ENCODE data around the gene SYNE2.

The SYNE2 gene

GRCh38 chr14:63877550-63877939, 24.7 kb downstream of the SYNE2 start:
- DNase-seq: no peak

DNA sequence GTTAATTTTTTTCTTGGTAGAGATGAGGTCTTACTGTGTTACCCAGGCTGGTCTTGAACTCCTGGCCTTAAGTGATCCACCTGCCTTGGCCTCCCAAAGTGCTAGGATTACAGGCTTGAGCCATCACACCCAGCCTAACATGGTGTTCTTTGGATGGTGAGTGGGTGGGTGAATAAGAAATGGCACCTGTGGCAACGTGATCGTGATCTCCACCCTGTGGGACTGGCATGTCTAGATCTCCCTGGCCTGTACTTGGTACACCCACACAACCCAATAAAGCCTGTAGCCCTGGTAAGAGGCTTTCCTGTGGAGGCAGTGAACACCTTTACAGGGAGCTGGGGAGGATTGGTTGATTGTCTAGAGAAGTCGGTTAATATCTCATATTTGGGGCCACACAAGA, 25.2 kb downstream of the SYNE2 start:
- DNase-seq: no peak

DNA sequence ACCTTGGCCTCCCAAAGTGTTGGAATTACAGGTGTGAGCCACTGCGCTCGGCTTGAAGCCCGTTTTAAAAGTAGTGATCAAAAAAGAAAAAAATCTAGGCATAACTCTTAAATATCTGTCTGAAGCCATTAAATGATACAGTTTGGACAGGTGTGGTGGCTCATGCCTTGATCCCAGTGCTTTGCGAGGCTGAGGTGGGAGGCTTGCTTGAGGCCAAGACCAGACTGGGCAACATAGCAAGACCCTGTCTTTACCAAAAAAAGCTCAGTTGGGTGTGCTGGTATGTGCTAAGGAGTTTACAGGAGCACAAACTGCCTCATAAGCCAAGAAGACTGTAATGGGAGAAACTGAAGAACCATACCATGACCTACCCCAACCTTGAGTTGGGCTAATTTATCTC, 26.0 kb downstream of the SYNE2 start:
- no peak for DNase-seq

- DNase-seq: no peak
Measured at GRCh38 chr14:63881926-63882325, 29.1 kb downstream of the SYNE2 start.

DNA sequence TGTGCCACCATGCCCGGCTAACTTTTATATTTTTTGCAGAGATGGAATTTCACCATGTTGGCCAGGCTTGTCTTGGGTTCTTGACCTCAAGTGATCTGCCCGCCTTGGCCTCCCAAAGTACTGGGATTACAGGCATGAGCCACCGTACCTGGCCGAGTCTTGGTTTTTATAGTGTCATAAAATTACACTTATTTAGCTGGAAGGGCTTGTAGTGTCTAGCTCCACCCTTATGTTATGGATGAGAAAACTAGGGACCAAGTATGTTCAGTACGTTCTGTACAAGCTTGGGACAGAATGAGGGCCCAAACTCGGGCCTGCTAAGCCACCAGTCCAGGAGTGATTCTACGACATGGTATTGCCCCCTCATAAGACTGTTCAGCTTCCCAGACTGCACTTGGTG, 35.1 kb downstream of the SYNE2 start:
- DNase-seq: no peak

GRCh38 chr14:63890553-63890952, 37.7 kb downstream of the SYNE2 start:
- no peak for DNase-seq

DNA sequence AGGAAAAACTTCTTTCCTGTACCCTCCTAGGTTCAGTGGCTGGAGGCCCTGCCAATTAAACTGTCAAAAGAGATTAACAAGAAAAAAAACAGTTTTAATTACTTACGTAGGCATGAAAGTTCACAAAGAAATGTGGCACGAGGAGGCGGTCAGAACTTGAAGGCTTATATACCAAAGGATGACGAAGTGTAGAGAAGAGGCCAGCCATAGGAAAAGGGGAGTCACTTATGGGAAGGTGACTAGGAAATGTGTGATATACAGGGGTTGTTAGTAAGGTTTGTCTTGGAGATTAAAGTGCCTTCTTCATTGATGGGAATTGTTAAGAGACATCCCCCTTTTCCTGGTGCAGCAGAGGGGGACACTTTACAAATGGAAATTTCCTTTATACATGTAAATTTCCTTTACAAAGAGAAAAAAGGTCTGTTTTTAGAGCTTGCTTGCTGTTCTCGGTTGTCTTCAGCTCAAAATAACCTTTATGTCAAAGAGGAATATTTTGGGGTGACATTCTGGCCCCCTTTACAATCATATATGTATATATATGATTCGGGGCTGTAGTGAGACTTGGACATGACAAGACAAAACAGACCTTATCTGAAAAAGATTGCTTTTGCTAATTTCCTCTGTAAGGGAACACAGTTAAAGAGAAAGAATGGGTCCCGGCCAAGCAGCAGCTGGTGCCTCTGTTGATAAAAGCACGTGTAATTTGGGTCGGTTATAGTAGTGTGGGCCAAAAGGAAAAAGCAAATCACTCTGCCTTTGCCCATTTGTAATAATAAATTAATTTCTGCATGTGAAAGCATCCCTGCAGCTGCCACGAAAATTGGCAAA, 38.6 kb downstream of the SYNE2 start:
- no peak for DNase-seq

- DNase-seq: no peak
Measured at GRCh38 chr14:63892265-63892664, 39.5 kb downstream of the SYNE2 start.

DNA sequence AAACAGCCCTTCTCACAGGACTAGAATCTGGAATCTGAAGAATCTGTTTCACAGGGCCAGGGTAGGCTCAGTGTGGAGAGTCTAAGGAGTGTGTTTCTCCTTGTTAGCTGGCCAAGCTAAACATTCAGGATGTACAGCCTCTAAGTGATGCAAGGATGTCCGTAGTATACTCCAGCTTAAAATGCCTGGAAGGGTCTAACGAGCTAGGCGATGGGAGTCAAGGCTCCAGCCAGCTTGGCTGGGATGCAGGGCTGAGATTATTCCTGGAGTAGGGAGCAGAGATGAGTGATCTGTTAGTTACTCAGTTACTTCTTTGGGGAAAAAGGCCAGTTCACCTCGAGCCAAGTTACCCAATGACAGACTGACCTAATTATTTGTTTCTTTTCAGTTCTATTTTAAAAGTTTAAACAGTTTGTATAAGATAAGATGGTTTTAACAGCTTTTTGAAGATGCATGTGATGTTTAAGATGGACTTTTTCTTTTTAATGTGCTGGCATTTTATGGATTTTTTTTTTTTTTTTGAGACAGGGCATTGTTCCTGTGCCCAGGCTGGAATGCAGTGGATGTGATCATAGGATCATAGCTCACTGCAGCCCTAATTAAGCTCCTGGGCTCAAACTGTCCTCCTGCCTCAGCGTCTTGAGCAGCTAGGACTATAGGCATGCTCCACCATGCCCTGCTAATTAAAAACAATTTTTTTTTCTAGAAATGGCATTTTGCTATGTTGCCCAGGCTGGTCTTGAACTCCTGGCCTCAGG, 41.1 kb downstream of the SYNE2 start:
- DNase-seq: peak; percentile 30

DNA sequence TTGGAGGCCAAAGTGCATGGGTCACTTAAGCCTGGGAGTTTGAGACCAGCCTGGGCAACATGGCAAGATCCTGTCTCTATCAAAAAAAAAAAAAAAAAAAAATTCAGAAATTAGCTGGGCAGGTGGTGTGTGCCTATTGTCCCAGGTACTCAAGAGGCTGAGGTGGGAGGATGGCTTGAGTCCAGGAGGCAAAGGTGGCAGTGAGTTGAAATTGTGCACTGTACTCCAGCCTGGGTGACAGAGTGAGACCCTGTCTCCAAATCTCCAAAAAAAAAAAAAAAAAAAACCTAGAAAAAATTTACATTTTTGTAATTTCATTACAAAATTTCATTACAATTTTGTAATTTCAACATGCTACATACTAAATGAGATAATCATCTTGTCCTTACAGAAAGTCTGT, 42.7 kb downstream of the SYNE2 start:
- no peak for DNase-seq

- no peak for DNase-seq
Measured at GRCh38 chr14:63896278-63896720, 43.5 kb downstream of the SYNE2 start.

GRCh38 chr14:63897721-63898163, 44.9 kb downstream of the SYNE2 start:
- no peak for DNase-seq

DNA sequence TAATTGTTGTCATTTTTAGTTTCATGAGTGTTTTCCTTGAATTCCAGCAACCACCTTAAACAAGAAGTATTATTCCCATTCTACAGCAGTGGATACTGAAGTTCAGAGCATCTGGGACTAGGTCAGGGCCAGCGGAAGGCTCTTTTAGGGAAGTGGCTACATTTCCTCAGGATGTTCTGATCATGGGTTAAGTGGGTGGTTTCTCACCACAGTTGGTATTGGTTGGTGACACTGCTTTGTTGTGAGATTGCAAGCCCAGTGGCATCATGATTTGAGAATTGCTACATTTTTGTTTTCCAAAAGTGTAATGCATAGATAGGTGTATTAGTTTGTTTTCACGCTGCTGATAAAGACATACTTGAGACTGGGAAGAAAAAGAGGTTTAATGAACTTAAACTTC, 47.1 kb downstream of the SYNE2 start:
- no peak for DNase-seq

GRCh38 chr14:63901434-63902085, 48.8 kb downstream of the SYNE2 start:
- no peak for DNase-seq

DNA sequence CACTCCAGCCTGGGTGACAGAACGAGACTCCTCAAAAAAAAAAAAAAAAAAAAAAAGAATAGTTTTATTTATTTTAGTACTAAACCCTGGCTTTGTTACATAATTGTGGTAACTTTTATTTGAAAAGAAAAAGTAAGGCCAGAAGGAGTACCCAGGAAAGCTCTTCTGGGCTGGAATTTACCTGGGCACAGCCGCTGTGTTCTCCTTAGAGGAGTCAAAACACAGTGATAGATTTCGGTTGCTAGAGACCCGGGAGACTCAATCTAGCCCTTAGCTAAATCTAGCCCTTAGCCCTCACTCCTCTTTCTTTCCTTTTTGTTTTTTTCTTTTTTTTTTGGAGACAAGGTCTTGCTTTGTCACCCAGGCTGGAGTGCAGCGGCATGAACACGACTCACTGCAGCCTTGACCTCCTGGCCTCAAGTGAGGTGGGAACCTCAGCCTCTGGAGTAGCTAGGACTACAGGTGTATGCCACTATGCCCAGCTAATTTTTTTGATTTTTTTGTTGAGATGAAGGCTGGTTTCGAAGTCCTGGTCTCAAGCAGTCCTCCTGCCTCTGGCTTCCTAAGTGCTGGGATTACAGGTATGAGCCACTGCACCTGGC, 49.7 kb downstream of the SYNE2 start:
- no peak for DNase-seq

DNA sequence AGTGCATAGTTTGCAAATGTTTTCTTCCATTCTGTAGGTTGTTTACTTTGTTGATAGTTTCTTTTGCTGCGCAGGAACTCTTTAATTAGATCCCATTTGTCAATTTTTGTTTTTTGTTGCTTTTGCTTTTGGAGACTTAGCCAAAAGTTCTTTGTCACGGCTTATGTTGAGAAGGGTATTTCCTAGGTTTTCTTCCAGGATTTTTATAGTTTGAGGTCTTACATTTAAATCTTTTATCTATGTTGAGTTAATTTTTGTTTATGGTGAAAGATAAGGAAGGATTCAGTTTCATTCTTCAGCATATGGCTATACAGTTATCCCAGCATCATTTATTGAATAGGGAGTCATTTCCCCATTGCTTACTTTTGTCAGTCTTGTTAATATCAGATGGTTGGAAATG, 51.9 kb downstream of the SYNE2 start:
- DNase-seq: no peak

DNA sequence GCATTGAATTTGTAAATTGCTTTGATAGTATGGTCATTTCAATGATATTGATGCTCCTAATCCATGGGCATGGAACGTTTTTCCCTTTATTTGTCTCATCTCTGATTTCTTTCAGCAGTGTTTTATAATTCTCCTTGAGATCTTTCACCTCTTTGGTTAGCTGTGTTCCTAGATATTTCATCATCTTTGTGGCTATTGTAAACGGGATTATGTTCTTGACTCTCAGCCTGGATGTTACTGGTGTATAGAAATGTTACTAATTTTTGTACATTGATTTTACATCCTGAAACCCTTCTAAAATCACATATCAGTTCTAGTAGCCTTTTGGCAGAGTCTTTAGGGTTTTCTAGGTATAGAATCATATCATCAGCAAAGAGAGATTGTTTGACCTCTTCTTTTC, 52.6 kb downstream of the SYNE2 start:
- no peak for DNase-seq

DNA sequence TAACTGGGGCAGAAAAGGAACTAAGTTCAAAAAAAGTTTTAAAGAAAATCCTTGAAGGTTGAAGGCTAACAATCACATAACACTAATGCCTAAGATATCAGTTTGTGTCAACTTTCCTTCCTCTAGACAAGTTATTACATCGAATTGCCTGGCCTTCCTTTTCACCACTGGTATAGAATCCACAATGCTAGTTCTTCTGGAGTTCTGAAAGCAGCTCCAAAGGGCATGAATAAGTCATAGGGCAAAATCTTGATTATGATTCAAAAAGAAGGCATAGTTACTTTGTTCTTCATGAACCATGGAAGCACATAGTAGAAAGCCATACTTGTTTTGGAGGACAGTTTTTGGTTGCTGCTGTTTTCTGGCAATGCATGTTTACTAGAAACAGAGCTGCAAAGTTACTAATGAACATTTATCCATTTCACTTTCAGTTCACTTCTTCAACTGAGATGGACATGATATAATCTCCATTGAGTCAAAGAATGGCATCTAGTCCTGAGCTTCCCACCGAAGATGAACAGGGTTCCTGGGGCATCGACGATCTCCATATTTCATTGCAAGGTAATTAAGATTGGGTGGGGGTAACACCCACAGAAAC, 56.0 kb downstream of the SYNE2 start:
- DNase-seq: no peak

GRCh38 chr14:63909984-63910383, 57.2 kb downstream of the SYNE2 start:
- DNase-seq: no peak

DNA sequence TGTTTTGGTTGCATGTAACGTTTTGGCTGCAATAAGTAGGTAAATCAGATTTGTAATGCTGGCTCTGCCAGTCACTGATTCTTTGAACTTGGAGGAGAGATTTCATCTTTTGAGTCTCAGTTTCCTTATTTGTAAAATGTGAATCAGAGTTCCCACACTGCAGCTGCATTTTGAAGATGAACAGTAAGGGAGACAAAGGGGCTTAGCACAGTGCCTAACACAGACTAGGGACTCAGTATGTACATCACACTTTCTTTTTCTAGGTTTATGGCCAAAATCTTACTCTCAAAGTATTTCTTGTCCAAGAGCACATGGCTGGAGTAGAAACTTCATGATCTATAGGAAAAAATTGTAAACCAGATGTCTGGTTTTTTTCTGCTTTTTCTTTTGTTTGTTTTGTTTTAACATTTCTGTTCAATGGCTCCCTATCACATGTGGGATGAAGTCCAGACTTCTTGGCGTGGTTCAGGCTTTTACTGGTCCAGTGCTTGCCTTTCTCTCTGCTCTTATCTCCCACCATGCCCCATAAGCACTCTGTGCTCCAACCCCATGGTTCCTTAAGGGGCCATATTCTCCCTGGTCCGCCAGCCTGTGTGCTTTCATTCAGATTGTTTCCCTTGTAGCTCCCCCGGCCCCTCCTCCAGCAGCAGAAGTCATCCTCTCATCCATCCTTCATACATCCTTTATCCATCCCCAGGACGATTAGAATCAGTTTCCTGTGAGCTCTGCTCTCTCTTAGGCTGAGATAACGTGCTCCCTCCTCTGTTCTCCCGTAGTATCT, 58.0 kb downstream of the SYNE2 start:
- DNase-seq: no peak

DNA sequence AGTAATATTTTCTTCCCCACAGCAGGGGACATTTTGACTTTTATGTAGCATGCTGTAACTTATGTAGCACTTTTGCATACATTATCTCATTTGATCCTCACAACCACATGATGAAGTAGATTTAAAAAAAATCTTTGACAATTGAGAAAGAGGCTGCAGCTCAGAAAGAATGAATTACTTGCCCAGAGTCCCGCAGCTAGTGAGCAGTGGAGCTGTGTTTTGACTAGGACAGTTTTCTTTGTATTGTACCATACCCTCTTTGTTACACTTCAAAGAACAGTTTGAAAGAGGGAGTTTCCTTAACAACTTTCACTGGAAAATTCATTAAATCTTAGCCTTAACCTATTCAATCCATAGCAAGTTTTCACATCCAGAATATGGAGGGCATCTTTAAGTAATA, 58.6 kb downstream of the SYNE2 start:
- DNase-seq: no peak

GRCh38 chr14:63912286-63912685, 59.5 kb downstream of the SYNE2 start:
- DNase-seq: no peak

Measured in amniotic stem cell (primary cell).